Measurements from ENCODE around the gene SPEN. TPM values are rescaled to one million over a fixed set of nuclear protein-coding genes. Genes with fewer than 3 reads are reported as not detected.

The SPEN gene
- total and polyA plus RNA-seq, 9 of the 15 experiments (the other 6 are each of a cell fraction or from before 2014, with no cell fraction given) = 5.7 to 87.5 (median 27.2) TPM

GRCh38 chr1:15975805-15976680, 128.5 kb downstream of the SPEN start, which contains the start of gene ZBTB17 (continued):
- TF ChIP-seq ELF4 (CRISPR knock-in tag; IDR thresholded peaks at IDR 0.05) (peak; percentile 82), JUNB (CRISPR knock-in tag; conservative IDR thresholded peaks at IDR 0.05) (no peak), ZNF316 (IDR thresholded peaks at IDR 0.05) (no peak), ZZZ3 (IDR thresholded peaks at IDR 0.05) (no peak), ZNF274 (IDR thresholded peaks at IDR 0.05; ENCODE audit: borderline replicate concordance, low read depth, low read length) (no peak), ZNF75A (CRISPR knock-in tag; IDR thresholded peaks at IDR 0.05) (0 out of 2 replicates have a peak, but pooled peaks have one; percentile 8), ZNF57 (CRISPR knock-in tag; IDR thresholded peaks at IDR 0.05) (no peak), RBM34 (IDR thresholded peaks at IDR 0.05; ENCODE audit: borderline replicate concordance, insufficient read depth, low read length) (no peak), SMAD4 (CRISPR knock-in tag; conservative IDR thresholded peaks at IDR 0.05) (no peak), CBFA2T2 (conservative IDR thresholded peaks at IDR 0.05) (no peak), ZNF124 (CRISPR knock-in tag; IDR thresholded peaks at IDR 0.05) (no peak), SMAD3 (CRISPR knock-in tag; conservative IDR thresholded peaks at IDR 0.05) (peak; percentile 71; the same call in 1 of the 2 replicates), CBFB (CRISPR knock-in tag; IDR thresholded peaks at IDR 0.05) (no peak), HEY1 (CRISPR knock-in tag; IDR thresholded peaks at IDR 0.05; ENCODE audit: borderline replicate concordance) (no peak), ZC3H8 (IDR thresholded peaks at IDR 0.05) (no peak), SNAPC5 (CRISPR knock-in tag; IDR thresholded peaks at IDR 0.05) (no peak), BRD4 (IDR thresholded peaks at IDR 0.05) (0 out of 2 replicates have a peak, but pooled peaks have one; percentile 65), TEAD4 (IDR thresholded peaks at IDR 0.05; ENCODE audit: low read length) (0 out of 2 replicates have a peak, but pooled peaks have one; percentile 11), TEAD4 (CRISPR knock-in tag; IDR thresholded peaks at IDR 0.05; ENCODE audit: borderline replicate concordance) (no peak), CBFA2T3 (IDR thresholded peaks at IDR 0.05) (no peak), RB1 (IDR thresholded peaks at IDR 0.05; ENCODE audit: low read depth) (peak; percentile 64; the same call in 1 of the 2 replicates), MBD2 (IDR thresholded peaks at IDR 0.05; ENCODE audit: borderline replicate concordance, low read depth) (0 out of 2 replicates have a peak, but pooled peaks have one; percentile 43)
- TF ChIP-seq, protein P1, sequence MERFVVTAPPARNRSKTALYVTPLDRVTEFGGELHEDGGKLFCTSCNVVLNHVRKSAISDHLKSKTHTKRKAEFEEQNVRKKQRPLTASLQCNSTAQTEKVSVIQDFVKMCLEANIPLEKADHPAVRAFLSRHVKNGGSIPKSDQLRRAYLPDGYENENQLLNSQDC (CRISPR knock-in tag; IDR thresholded peaks at IDR 0.05) = no peak
- TF ChIP-seq, protein P2, sequence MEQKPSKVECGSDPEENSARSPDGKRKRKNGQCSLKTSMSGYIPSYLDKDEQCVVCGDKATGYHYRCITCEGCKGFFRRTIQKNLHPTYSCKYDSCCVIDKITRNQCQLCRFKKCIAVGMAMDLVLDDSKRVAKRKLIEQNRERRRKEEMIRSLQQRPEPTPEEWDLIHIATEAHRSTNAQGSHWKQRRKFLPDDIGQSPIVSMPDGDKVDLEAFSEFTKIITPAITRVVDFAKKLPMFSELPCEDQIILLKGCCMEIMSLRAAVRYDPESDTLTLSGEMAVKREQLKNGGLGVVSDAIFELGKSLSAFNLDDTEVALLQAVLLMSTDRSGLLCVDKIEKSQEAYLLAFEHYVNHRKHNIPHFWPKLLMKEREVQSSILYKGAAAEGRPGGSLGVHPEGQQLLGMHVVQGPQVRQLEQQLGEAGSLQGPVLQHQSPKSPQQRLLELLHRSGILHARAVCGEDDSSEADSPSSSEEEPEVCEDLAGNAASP (IDR thresholded peaks at IDR 0.05) = no peak

Measured in K562 (cell line).